Heart right ventricle (tissue), 16 donors: ENCODE results near the gene FTO. TPM values are rescaled to one million over a fixed set of nuclear protein-coding genes. Genes with fewer than 3 reads are reported as not detected.

Source experiments
- ATAC-seq, 8 donors: fragments of 200-7000 bp; cut with Tn5 transposase; one replicate each; pipeline ENCODE4 v1.9.1; 2020; ENCODE audit warnings: mild to moderate bottlenecking in 8 of 8, moderate library complexity in 8 of 8, moderate number of reproducible peaks in 1 of 8
- DNase-seq, 2 donors: peaks; one replicate each; pipeline ENCODE4 v3.0.0-alpha.2; 2020
- H3K27ac ChIP-seq, 10 donors: fragments of 200-600 bp; sonication (generic) in 2 of 10; one replicate each; pipeline versions ENCODE4 v1.5.0 to v1.8.0; 2020 to 2022; ENCODE audit warnings: mild to moderate bottlenecking in 3 of 10
- H3K27me3 ChIP-seq, 7 donors: fragments of 200-600 bp; one replicate each; pipeline ENCODE4 v1.8.0; 2021 to 2022; ENCODE audit warnings: mild to moderate bottlenecking in 2 of 7
- H3K36me3 ChIP-seq, 9 donors: fragments of 200-600 bp; sonication (generic) in 1 of 9; one replicate each; pipeline versions ENCODE4 v1.5.0 to v1.8.0; 2020 to 2022; ENCODE audit warnings: mild to moderate bottlenecking in 2 of 9
- H3K4me1 ChIP-seq, 9 donors: fragments of 200-600 bp; sonication (generic) in 1 of 9; one replicate each; pipeline versions ENCODE4 v1.5.0 to v1.8.0; 2020 to 2022; ENCODE audit warnings: mild to moderate bottlenecking in 4 of 9
- H3K4me3 ChIP-seq, 10 donors: fragments of 200-600 bp; sonication (generic) in 2 of 10; one replicate each; pipeline versions ENCODE4 v1.5.0 to v1.8.0; 2020 to 2022; ENCODE audit warnings: mild to moderate bottlenecking in 7 of 10, moderate library complexity in 2 of 10
- H3K9me3 ChIP-seq, 11 donors: fragments of 200-600 bp in 10 of 11; sonication (generic) in 2 of 11; one replicate each; pipeline versions ENCODE4 v1.5.0 to v1.8.0; 2013 to 2022; ENCODE audit warnings: mild to moderate bottlenecking in 2 of 11, control low read depth in 1 of 11, moderate library complexity in 1 of 11
- CTCF ChIP-seq, 9 donors: fragments of 200-600 bp; sonication (generic) in 2 of 9; IDR thresholded peaks; one replicate each; pipeline versions ENCODE4 v1.5.0 to v1.8.0; 2021 to 2022; ENCODE audit warnings: antibody characterized with exemption in 9 of 9, mild to moderate bottlenecking in 5 of 9, moderate library complexity in 1 of 9
- WGBS, 2 donors: extraction: QIAGEN DNeasy Blood & Tissue Kit; methylation state at CpG; one replicate each; pipeline ENCODE4 v1.1.7; 2013; ENCODE audit warnings: inconsistent platforms in 1 of 2; 5-methylcytosine and 5-hydroxymethylcytosine counted together
- intact Hi-C, 10 donors: fragments of 100-400 bp; cut with DNase I; formaldehyde crosslinking; loops; one replicate each; pipeline versions ENCODE4 v1.11.1 to v1.14.2; 2022
- polyA plus RNA-seq, 2 donors: library from polyadenylated mRNA; stranded (reverse); fragments of 200-250 nt; gene quantifications; one replicate each; pipeline ENCODE4 v1.2.3, GENCODE V29; 2013
- total RNA-seq, 10 donors: library from RNA; stranded (reverse); fragmentation: NEBNext Ultra II Directional in 3 of 10; extraction: Animal tissue kit (Norgen Biotek cat#: 25700) in 3 of 10; gene quantifications; one replicate each; pipeline versions ENCODE4 v1.2.1 to v1.2.4, GENCODE V29; 2021 to 2023
- donor health status: Arrhythmogenic right ventricular cardiomyopathy.
- donor health status: ischemic (EF 13 %, LVEDD 7.1; RV severe dilation, severe dysfunction).
- donor health status: healthy with polysubstance abuse.
- donor health status: DM: no; HTN: yes; CAD: no.
- donor health status: DM: no; HTN: no; CAD: no.
- donor health status: ischemic (EF 25% LVEDD 6.9; RV normal size, moderate dysfunction).
- donor health status: ischemic (EF 25% LVEDD 5.7; RV mildly dilated, moderate dysfunction).
- donor health status: healthy.
- donor health status: DM: yes; HTN: yes; CAD: no.
- donor health status: Ischemic cardiomyopathy.
- donor health status: ischemic (EF 35%, LVEDD 5.7; RV mildly dilated, moderate dysfunction).
- donor health status: nonischemic (EF 11% LVEDD 7.7; RV severe dilation, severe dysfunction).
- donor health status: DM: yes; HTN: yes; CAD: no.
- donor health status: PGD.
- donor health status: ischemic (EF 29% LVEDD 5.4; RV normal size, mild dysfunction).
- donor health status: nonischemic (EF 23%, LVEDD 6.1; RV moderate dilation, normal function).

Gene FTO
- total and polyA plus RNA-seq, 12 donors: 8.5 to 103 (median 90.0) TPM

- no peaks in the 10 kb centered on the region for H3K9me3 ChIP-seq
- no peak for TF ChIP-seq CTCF (IDR thresholded peaks at IDR 0.05)
- H3K36me3 ChIP-seq: no peaks in the 10 kb centered on the region
- no peak for ATAC-seq
- H3K4me3 ChIP-seq: no peak overlapping the region
- no peaks in the 10 kb centered on the region for H3K27me3 ChIP-seq
- 87 to 98% methylated on average over 1 of the region's 1 CpG for WGBS, 2 donors
- no peak overlapping the region for H3K27ac ChIP-seq
- H3K4me1 ChIP-seq: peaks cover 0 to 12% (median 0%) of the 10 kb centered on the region in 9 donors
- DNase-seq: no peak
- intact Hi-C loops: no loop called here
Observed at GRCh38 chr16:53784291-53784690, 80.3 kb downstream of the FTO start.

GRCh38 chr16:53785044-53785443 is 81.1 kb downstream of the FTO start:
- DNase-seq (no peak), ATAC-seq (no peak)
- Histone ChIP-seq H3K27me3 (no peaks in the 10 kb centered on the region), H3K27ac (no peak overlapping the region), H3K36me3 (no peaks in the 10 kb centered on the region), H3K9me3 (no peaks in the 10 kb centered on the region), H3K4me1 (peaks cover 0 to 11% (median 0%) of the 10 kb centered on the region in 9 donors), H3K4me3 (no peak overlapping the region)
- no peak for TF ChIP-seq CTCF (IDR thresholded peaks at IDR 0.05)
- intact Hi-C loops: no loop called here

GRCh38 chr16:53785916-53786315 is 82.0 kb downstream of the FTO start:
- peaks cover 0 to 11% (median 3%) of the 10 kb centered on the region in 9 donors for H3K4me1 ChIP-seq
- H3K36me3 ChIP-seq: no peaks in the 10 kb centered on the region
- intact Hi-C loops: no loop called here
- no peak overlapping the region for H3K4me3 ChIP-seq
- ATAC-seq (no peak), DNase-seq (no peak)
- TF ChIP-seq CTCF (IDR thresholded peaks at IDR 0.05): no peak
- WGBS, 2 donors: 79 to 87% methylated on average over 3 of the region's 3 CpGs
- no peak overlapping the region for H3K27ac ChIP-seq
- H3K27me3 ChIP-seq: no peaks in the 10 kb centered on the region
- no peaks in the 10 kb centered on the region for H3K9me3 ChIP-seq

- intact Hi-C loops: no loop called here
- no peak for TF ChIP-seq CTCF (IDR thresholded peaks at IDR 0.05)
- Histone ChIP-seq H3K9me3 (no peaks in the 10 kb centered on the region), H3K4me3 (no peak overlapping the region), H3K4me1 (peaks cover 0 to 12% (median 3%) of the 10 kb centered on the region in 9 donors), H3K27me3 (no peaks in the 10 kb centered on the region), H3K36me3 (no peaks in the 10 kb centered on the region), H3K27ac (no peak overlapping the region)
- WGBS, 2 donors: 98 to 100% methylated on average over 2 of the region's 2 CpGs
- no peak for DNase-seq
- ATAC-seq: no peak
Observed at GRCh38 chr16:53787423-53787822, 83.5 kb downstream of the FTO start.
